Measurements from ENCODE around the gene SLC44A5.

SLC44A5 gene

DNA sequence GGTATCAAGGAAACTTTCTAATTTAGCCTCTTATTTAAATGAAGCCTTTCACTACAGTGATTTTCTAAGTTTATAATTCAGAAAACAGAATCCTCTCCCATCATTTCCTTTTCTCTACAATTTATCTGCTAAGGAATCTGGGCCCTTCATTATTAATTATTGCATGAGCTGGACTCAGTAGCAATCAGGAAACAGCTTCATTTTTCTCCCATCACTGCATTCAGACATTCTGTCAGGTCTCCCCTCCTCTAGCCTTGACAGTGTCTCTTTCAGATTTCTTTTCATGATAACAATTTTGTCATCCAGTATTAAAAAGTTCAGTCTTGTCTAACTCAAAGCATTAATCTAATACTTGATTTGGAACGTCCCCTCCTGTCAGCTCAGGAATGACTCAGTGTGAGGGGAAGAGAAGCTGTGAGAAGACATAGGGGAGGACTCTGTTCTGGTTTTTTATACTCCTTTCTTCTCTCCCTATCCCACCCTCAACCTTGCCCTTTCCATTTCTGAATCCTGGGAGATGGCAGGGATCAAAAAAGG lies 28.1 kb downstream of the SLC44A5 start:
- no peak overlapping the region for H3K4me3 ChIP-seq (ENCODE audit: low read depth, low read length)
- TF ChIP-seq, protein P1, sequence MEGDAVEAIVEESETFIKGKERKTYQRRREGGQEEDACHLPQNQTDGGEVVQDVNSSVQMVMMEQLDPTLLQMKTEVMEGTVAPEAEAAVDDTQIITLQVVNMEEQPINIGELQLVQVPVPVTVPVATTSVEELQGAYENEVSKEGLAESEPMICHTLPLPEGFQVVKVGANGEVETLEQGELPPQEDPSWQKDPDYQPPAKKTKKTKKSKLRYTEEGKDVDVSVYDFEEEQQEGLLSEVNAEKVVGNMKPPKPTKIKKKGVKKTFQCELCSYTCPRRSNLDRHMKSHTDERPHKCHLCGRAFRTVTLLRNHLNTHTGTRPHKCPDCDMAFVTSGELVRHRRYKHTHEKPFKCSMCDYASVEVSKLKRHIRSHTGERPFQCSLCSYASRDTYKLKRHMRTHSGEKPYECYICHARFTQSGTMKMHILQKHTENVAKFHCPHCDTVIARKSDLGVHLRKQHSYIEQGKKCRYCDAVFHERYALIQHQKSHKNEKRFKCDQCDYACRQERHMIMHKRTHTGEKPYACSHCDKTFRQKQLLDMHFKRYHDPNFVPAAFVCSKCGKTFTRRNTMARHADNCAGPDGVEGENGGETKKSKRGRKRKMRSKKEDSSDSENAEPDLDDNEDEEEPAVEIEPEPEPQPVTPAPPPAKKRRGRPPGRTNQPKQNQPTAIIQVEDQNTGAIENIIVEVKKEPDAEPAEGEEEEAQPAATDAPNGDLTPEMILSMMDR (IDR thresholded peaks at IDR 0.05; ENCODE audit: low read depth, low read length), result no peak
- TF ChIP-seq POLR2A (IDR thresholded peaks at IDR 0.05; ENCODE audit: extremely low read depth, insufficient read length) (no peak), MAX (IDR thresholded peaks at IDR 0.05; ENCODE audit: low read depth, low read length) (no peak), MYC (IDR thresholded peaks at IDR 0.05; ENCODE audit: low read depth, low read length) (no peak)
- DNase-seq (ENCODE audit: low read depth), result no peak

GRCh38 chr1:75579046-75579445 lies 31.9 kb downstream of the SLC44A5 start:
- TF ChIP-seq MAX (IDR thresholded peaks at IDR 0.05; ENCODE audit: low read depth, low read length) (no peak), MYC (IDR thresholded peaks at IDR 0.05; ENCODE audit: low read depth, low read length) (no peak), POLR2A (IDR thresholded peaks at IDR 0.05; ENCODE audit: extremely low read depth, insufficient read length) (no peak)
- TF ChIP-seq, protein P1 (IDR thresholded peaks at IDR 0.05; ENCODE audit: low read depth, low read length), result no peak
- no peak for DNase-seq (ENCODE audit: low read depth)
- no peak overlapping the region for H3K4me3 ChIP-seq (ENCODE audit: low read depth, low read length)

DNA sequence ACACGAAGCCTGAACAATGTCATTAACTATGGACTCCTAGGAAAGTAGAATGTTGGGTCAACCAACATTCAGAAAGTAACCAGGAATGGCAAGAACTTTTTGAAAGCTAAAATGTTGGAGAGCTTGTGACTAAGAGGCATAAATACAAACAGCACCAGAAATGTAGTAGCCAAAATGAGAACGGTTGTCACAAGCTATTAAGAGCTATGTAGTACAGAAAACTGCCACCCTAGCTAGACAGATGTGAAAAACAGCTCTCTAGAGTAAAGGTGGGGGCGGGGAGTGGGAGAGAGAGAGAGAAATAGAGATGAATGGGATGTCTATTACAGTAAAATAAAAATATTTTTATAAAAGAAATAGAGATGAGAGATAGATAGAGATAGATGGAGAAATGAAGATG lies 35.1 kb downstream of the SLC44A5 start:
- no peak for DNase-seq (ENCODE audit: low read depth)
- H3K4me3 ChIP-seq (ENCODE audit: low read depth, low read length), result no peak overlapping the region
- TF ChIP-seq POLR2A (IDR thresholded peaks at IDR 0.05; ENCODE audit: extremely low read depth, insufficient read length) (no peak), MYC (IDR thresholded peaks at IDR 0.05; ENCODE audit: low read depth, low read length) (no peak), MAX (IDR thresholded peaks at IDR 0.05; ENCODE audit: low read depth, low read length) (no peak)
- TF ChIP-seq, protein P1 (IDR thresholded peaks at IDR 0.05; ENCODE audit: low read depth, low read length), result no peak

DNA sequence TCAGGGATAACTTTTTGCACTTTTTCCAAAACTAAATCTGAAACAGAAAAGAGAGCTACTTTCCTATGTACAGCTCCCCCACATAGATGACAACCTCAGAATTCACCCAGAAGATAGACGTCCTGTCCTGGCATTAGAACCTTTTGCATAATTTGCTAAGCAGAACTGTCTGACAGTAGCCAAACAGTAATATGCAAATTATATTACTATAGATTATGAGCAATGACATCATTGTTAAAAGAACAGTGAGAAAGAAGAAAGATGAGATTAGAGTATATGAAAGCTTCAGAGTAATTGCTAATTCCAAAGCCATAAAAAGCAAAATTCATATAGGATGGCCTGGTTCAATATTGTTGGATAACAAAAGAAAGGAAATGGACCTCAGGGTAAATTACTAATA lies 43.7 kb downstream of the SLC44A5 start:
- no peak overlapping the region for H3K4me3 ChIP-seq (ENCODE audit: low read depth, low read length)
- no peak for TF ChIP-seq POLR2A (IDR thresholded peaks at IDR 0.05; ENCODE audit: extremely low read depth, insufficient read length)
- no peak for TF ChIP-seq MYC (IDR thresholded peaks at IDR 0.05; ENCODE audit: low read depth, low read length)
- TF ChIP-seq, protein P1 (IDR thresholded peaks at IDR 0.05; ENCODE audit: low read depth, low read length), result no peak
- no peak for TF ChIP-seq MAX (IDR thresholded peaks at IDR 0.05; ENCODE audit: low read depth, low read length)
- no peak for DNase-seq (ENCODE audit: low read depth)

DNA sequence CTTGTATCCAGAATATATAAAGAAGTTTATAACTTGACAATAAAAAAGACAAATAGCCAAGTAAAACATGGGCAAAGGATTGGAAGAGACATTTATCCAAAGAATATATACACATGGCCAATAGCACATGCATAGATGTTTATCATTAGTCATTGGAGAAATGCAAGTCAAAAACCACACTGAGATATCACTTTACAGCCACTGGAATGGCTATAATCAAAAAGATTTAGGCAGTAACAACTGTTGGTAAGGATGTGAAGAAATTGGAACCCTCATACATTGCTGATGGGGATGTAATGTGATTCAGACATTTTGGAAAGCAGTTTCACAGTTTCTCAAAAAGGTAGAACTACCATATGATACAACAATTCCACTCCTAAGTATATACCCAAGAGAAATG lies 51.1 kb downstream of the SLC44A5 start:
- H3K4me3 ChIP-seq (ENCODE audit: low read depth, low read length), result no peak overlapping the region
- TF ChIP-seq POLR2A (IDR thresholded peaks at IDR 0.05; ENCODE audit: extremely low read depth, insufficient read length), result no peak
- TF ChIP-seq, protein P1 (IDR thresholded peaks at IDR 0.05; ENCODE audit: low read depth, low read length), result no peak
- no peak for DNase-seq (ENCODE audit: low read depth)

- DNase-seq (ENCODE audit: low read depth), result no peak
- TF ChIP-seq, protein P1 (IDR thresholded peaks at IDR 0.05; ENCODE audit: low read depth, low read length), result no peak
- no peak for TF ChIP-seq MAX (IDR thresholded peaks at IDR 0.05; ENCODE audit: low read depth, low read length)
- TF ChIP-seq POLR2A (IDR thresholded peaks at IDR 0.05; ENCODE audit: extremely low read depth, insufficient read length), result no peak
- TF ChIP-seq MYC (IDR thresholded peaks at IDR 0.05; ENCODE audit: low read depth, low read length), result no peak
- no peak overlapping the region for H3K4me3 ChIP-seq (ENCODE audit: low read depth, low read length)
These were observed 51.8 kb downstream of the SLC44A5 start for GRCh38 chr1:75559136-75559535.
